COR-L47 (cell line): ENCODE results near the gene CACNA2D3.
"Not testable (repeated sequence)": the region's sequence is repeated elsewhere in the genome, so short reads cannot be mapped to it uniquely, and the experiment has no call there.

Experiments
- DNase-seq: peaks from one replicate; lab custom pipeline; 2025; lab: John Stamatoyannopoulos, UW

The CACNA2D3 gene

GRCh38 chr3:54122324-54123002 is at the start of gene CACNA2D3:
Gene CACNA2D3, plus strand, starts transcription at chr3:54122552.
- DNase-seq = no peak

- no peak for DNase-seq
Observed at GRCh38 chr3:54073386-54073785, 49.0 kb upstream of the CACNA2D3 start.

GRCh38 chr3:54079314-54079713 is 43.0 kb upstream of the CACNA2D3 start:
- DNase-seq = no peak

GRCh38 chr3:54079730-54080325 is 42.5 kb upstream of the CACNA2D3 start:
- no peak for DNase-seq

GRCh38 chr3:54083921-54084320 is 38.4 kb upstream of the CACNA2D3 start:
- DNase-seq = no peak

GRCh38 chr3:54085936-54086335 is 36.4 kb upstream of the CACNA2D3 start:
- no peak for DNase-seq

- no peak for DNase-seq
Observed at GRCh38 chr3:54086652-54087405, 35.5 kb upstream of the CACNA2D3 start.

- DNase-seq = no peak
Observed at GRCh38 chr3:54087581-54088410, 34.6 kb upstream of the CACNA2D3 start.

- DNase-seq = no peak
Observed at GRCh38 chr3:54093491-54094248, 28.7 kb upstream of the CACNA2D3 start.

- DNase-seq = no peak
Observed at GRCh38 chr3:54094926-54095325, 27.4 kb upstream of the CACNA2D3 start.

GRCh38 chr3:54099381-54099780 is 23.0 kb upstream of the CACNA2D3 start:
- DNase-seq = no peak

GRCh38 chr3:54104084-54104483 is 18.3 kb upstream of the CACNA2D3 start:
- no peak for DNase-seq

- DNase-seq = not testable (repeated sequence)
Observed at GRCh38 chr3:54116129-54116528, 6.2 kb upstream of the CACNA2D3 start.

- no peak for DNase-seq
Observed at GRCh38 chr3:54120657-54121413, 1.5 kb upstream of the CACNA2D3 start.

GRCh38 chr3:54121414-54122323 is 683 bp upstream of the CACNA2D3 start:
- no peak for DNase-seq

GRCh38 chr3:54123003-54123775 is 837 bp downstream of the CACNA2D3 start:
- DNase-seq = no peak

- DNase-seq = no peak
Observed at GRCh38 chr3:54123776-54124196, 1.4 kb downstream of the CACNA2D3 start.

- DNase-seq = no peak
Observed at GRCh38 chr3:54125300-54125699, 2.9 kb downstream of the CACNA2D3 start.

- DNase-seq = no peak
Observed at GRCh38 chr3:54126551-54126950, 4.2 kb downstream of the CACNA2D3 start.
